ENCODE data around the gene ZNF230.

ZNF230 gene

DNA sequence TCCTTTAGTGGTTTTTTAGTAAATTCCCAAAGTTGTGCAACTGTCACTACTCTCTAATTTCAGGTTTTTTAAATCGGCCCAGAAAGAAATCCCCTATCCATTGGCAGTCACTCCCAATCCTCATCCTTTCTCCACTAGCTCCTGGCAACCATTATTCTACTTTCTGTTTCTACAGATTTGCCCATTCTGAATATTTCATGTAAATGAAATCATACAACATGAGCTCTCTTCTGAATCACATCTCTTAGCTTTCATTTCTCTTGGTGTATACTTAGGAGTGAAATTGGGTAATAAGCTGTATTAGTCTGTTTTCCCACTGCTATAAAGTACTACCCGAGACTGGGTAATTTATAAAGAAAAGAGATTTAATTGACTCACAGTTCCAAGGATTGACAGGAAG lies 39.4 kb downstream of the ZNF230 start:
- DNase-seq (ENCODE audit: low read depth, low spot score): no peak

DNA sequence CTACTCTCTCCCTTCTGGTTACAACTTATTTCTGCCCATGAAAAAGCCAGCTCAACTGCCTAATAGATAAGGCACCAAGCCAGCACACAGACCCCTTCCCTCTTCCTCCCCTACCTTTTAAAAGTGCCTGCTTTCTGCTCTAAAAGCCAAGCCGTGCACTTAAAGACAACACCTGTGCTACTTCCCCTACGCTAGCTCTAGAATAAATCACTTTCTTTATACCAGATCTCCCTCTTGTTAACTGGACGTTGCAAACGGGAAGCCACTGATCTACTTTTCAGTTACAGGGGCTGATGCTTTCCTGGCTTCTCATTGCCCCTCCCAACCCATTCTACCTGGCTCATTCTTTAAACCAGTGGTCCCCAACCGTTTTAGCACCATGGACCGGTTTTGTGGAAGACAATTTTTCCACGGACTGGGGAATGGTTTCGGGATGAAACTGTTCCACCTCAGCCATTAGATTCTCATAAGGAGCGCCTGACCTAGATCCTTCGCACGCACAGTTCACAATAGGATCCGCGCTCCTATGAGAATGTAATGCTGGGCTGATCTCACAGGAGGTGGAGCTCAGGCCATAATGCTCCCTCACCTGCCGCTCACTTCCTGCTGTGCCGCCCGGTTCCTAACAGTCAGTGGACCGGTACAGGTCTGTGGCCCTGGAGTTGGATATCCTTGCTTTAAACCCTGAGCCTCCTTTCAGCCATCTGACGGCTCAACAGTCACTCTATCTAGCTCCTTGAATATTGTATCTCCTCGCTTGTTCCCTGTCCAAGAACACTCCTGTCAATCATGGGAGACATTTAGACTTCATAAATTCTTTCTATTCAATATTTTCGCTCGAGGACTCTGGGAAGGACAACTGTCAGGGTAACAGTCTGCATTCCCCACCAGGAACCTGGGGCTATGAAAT lies 48.2 kb downstream of the ZNF230 start:
- peak; percentile 19 for DNase-seq (ENCODE audit: low read depth, low spot score)

DNA sequence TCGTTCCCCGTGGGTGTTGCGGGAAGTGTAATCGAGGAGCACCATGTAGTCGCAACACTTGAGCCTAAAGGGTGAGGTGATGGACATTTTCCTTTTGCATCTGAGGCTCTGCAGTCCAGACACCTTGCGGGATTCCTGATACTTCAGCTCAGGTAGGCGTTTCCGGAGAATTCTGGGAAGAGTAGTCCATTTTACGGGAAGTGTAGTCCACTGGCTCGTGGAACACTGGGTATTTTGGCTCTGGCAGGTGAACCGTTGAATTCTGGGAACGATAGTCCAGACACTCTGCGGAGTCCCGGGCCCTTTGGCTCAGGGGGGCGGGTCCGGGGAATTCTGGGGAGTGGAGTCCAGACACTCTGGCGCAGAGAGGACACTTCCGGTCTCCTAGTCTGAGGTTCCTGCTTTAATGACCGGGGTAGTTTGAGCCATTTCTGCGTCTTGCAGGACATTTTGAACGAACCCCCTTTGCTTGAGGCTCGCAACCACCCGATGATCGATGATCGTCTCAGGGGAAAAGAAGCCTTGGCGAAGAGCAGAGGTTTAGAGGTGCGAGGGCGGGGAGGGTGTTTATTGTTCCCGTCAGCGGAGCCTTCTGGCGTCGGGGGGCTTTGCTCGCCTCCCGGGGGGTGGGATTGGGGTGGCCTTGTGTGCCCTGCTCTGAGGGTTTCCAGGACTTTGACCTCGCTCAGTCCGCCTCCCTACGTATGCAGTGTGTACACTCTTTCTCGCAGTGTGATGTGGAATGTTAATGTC lies 49.1 kb downstream of the ZNF230 start, which contains the start of gene ZNF223:
Gene ZNF223, plus strand, starts transcription at position 387 of the 753 bp plus-strand sequence. CDS start 3,141 bp downstream, outside the sequence.
- peak; percentile 97 for DNase-seq (ENCODE audit: low read depth, low spot score)

DNA sequence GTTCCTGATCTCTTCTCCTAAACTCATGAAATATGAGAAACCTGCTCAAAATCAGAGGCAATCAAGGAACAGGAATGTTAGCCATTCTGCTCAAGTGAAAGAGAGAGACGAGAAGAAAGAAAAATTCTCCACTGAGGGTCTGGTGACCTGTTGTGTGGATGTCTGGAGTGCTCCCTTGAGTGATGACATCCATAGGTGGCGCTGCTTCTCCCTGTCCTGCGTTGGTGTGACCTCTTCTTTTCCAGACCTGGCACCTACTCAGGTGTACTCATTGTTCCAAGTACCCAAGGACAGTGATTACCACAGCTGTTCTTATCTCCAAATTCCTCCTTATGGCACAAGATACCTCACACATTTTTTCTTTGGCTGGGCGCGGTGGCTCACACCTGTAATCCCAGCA lies 53.1 kb downstream of the ZNF230 start:
- DNase-seq (ENCODE audit: low read depth, low spot score): no peak

DNA sequence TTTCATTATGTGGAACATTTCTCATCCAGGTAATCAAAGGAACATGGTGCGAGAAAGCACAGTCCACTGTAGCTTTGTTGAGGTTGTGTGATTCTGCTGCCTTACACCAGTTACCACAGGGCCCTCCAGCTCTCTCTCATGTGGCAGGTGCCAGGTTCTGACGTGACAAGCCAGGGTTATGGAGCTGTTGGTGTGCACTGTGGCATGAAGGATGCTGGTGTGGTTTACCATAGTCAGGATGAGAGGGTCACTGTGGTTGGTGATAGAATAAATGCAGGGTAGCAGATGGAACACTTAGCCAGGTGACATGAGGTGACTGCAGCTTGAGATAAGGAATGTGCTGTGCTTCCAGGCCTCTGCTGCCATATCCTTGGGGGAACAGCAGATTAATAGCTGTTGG lies 56.5 kb downstream of the ZNF230 start:
- DNase-seq (ENCODE audit: low read depth, low spot score): no peak

DNA sequence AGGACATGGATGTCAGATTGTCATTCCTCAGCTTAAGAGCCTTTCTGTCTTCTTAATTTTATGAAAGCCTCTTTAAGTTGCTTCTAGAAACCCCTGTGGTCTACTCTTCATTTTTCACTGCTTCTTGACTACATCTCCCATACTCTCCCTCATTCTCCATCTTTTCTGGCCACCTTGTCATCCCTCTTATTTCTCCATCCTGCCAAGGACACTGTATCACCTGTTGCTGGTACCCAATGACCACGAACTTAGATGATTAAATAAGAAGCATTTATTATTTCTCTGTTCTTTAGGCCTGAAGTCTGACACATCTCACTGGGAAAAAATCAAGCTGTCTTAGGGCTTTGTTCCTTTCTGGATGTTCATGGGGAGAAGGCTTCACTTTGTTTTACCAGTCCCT lies 58.3 kb downstream of the ZNF230 start:
- DNase-seq (ENCODE audit: low read depth, low spot score): no peak

Measured in astrocyte of the hippocampus (primary cell).